Activated CD8-positive, alpha-beta memory T cell treated with anti-CD3 and anti-CD28 coated beads, Interleukin-2, amount 50 U/mL, for 4 hours (primary cell): ENCODE measurements around the gene MITF.

Source experiments
- DNase-seq: peaks from one replicate; pipeline ENCODE4 v3.0.0-alpha.2; 2020

The MITF gene

DNA sequence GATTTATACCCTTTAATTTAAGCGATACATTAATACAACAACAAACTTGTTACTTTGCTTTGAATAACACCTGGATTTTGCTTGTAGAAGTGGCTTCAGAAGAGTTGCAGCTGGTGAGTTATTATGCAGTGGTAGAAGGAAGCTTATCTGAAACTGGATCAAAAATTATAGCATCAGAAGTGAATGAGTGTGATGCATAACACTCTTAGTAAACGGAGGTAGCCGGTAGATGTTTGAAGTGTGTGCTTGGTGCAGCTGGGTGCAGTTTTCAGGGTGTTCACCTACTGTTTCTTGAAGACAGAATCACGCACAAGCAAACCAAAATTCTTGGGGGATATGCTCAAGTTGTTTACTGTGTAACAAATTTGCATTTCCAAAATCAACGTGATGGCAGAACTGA lies 103.1 kb downstream of the MITF start:
- DNase-seq, result no peak

DNA sequence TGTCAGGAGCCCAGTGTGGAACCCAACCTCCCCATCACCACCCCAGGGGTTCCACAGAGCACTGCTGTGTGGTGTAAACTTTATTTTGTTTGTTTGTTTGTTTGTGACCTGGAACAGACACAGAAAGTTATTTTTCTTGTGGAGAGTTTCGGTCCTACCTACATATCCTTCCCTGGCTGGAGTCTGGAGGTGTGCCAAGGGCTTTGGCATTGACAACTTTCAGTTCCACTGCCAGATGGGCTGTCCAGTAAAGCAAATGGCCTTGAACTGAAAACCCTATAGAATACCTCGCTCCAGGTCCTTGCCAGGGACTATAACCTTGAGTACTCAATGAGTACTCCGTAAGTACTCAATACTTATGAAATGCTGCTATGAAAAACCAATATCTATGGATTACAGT lies 103.5 kb downstream of the MITF start:
- DNase-seq, result no peak

DNA sequence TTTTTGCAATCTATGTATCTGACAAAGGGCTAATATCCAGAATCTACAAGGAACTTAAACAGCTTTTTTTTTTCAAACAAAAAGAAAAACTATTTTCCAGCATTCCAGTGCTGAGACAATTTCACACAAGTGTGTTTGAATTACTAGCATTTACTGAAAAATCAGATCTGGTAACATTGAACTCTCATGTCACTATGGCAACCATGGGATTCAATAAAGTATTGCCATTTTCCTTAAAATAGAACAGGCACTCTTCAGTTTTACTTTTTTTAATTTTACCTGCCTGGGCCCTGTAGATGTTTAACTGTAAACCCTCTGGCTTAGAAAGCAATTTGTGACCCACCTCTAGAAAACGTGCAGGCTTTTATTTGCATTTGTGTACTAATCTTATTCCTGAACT lies 105.4 kb downstream of the MITF start:
- no peak for DNase-seq

DNA sequence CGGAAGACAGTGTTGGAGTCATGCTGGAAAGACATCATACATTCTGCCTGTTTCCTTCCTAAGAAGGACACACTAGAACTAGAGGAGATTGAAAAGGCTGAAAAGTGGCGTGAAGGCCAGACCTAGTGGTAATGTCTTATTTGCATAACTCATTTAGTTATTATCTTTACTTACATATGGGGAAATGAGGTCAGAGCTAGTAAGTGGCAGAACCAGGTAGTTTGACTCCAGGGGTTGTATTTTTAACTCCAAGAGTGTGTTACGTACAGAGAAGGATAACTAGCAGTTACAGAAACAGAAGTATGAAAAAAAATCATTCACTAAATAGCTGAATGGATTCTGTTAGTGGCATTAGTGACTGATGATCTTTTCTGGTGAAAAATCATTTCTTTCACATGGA lies 108.0 kb downstream of the MITF start:
- DNase-seq, result no peak

DNA sequence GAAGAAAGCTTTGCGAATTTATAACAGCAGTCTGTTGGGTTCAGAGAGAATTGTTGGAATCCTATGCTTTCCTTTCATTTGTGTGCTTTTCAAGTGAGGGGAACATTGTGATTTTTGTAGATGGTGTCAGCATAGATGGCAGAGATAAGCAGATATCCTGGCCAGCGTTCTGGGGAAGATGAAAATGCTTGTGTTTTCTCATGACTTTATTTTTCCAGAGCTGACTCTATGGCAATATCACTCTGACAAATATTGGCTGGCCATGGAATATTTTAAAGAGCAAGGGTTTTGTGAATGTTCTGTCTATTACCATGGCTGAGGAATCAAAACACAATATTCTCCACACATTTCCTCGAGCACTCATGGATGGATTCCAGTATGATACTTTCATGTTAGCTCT lies 108.8 kb downstream of the MITF start:
- DNase-seq, result no peak

DNA sequence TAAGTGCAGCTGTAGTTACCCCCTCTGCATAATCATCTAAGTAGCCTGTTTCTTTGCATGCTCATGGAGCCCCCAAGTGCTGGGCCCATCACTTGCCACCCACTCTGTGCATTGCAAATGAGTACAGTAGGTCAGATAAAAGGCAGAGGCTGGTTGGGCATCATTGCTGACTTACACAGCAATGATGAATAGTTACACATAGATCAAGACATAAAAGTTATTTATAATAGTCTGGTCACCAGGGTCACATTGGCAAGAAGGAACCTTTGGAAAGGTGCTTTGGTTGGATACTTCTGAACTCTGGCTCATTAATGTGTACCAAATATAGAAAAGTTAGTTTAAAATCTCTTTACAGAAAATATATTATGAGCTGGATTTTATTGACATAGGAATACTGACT lies 111.6 kb downstream of the MITF start:
- DNase-seq, result no peak

DNA sequence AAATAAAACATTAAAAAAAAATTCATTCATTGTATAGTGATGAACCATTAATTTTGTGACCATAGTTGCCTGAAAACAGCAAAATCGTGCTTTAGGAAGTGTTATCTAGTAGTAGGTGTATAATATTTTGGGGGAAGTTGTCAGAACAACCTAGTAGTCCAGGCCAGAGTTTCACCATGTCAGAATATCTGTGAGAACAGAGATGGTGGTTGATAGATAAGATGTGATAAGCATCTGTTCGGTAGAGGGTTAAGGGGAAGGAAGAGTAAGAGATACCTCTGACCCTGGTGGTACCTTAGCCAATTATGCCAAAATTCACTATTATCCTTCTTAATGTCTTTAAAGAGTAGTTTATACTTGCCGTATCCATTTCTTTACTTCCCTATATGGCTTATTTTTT lies 113.8 kb downstream of the MITF start:
- DNase-seq, result no peak

DNA sequence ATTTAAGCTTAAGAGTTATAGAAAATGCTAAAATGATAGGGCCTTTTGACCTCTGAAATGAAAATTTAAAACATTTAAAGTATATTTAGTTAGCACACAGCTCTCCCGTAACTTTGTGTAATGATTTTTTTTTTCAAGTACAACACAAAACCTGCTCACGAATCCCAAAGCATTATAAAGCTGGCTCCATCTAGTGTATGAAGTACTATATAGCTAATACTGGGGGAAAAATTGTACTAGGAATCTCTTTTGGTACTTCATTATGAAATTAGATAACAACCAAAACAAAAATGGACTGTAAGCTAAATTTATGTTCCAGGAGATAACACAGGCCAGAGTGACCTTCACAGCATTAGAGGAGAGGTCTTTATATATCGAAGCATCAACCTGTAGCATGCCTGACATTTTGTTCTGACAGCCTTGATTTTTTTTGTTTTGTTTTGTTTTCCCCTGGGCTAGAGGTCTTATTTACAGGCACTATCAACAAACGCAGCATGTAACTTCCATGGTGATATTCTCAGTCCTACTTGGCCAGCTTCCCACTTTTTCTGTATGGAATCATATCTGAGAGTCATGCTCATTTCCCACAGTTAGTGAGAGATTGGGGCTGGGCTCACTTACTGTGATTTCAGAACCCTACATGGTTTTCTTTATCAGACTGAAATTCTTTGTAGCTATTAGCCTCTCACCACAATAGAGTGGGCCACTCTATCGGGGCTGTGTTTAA lies 116.3 kb downstream of the MITF start:
- no peak for DNase-seq

DNA sequence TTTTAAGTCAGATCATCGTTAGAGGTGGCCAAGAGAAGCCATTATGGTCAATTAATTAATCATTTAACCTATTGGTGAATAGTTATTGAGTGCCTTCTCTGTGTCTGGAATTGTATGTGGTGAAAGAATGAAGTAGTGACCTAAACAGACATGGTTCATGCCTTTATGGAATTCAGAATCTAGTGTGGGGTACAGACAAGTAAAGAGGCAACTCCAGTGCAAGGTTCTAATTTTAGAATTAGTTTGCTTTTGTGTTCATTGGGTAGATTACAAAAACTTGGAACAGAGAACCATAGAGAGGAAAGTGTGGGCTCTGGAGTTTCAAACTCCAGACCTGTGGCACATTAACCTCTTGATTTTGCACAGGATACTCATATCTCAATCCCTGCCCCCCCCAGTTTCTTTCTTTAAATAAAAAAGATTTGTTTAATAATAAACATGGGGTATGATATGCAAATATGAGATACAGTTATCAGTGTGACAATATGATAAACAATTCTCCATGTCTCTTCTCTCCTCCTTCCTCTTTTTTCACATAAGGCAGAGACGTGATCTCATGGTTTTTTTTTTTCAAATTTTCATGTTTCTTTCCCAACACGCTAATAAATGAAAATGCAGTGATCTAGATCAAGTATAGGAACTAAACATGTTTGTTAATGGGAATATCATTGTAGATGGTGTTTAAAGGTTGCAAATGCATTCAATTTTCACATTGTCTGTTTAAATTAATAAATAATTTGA lies 117.9 kb downstream of the MITF start:
- DNase-seq, result no peak

DNA sequence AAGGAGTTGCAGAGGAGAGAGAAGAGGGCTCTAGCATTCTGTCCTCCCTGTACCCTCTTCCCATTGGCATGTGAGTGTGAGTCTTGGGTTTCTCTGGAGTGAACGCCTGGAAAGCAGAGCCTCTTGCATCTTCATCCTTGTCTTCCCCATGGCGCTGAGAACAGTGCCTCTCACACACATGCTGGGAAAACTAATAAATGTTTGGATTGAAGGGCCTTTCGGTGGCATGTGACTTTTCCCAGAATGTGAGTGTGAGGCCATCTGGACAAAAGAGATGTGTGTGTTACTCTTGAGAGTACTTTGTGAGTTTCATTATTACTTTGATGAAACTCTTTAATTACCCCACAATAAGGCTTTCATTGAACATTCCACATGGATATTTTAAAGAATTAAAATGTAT lies 122.3 kb downstream of the MITF start:
- no peak for DNase-seq

DNA sequence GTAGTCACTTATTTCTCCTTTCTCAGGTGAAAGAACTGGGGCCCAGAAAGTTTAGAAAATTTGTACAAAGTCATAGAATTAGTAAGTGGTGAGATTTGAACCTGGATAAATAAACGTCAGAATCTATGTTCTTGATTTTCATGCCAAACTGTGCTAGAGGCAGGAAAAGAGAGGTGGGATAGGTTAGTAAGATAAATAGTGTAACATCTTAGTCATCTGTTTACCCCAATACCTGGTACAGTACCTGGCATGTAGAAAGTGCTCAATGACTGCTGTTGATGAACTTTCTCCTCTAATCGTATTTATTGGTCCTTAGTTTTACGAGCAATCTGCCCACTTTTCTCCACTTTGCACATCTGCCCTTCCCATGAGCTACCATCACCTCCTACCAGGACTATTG lies 124.9 kb downstream of the MITF start:
- DNase-seq, result no peak

DNA sequence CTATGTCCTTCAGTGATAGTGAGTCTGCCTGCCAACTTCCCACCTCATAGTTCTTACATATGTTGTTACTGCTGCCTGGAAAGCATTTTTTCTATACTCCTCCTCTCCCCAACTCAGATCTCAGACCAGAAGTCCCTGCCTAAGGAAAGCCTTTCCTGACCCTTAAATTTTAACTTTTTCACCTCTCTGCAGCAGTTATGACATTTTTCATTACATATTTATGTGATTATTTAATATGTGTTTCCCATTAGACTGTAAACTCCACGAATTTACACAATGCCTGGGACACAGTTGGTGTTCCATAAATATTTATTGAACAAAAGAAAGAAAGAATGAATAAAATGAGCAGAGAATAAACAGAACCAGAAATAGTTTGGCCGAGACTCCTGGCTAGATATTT lies 125.5 kb downstream of the MITF start:
- no peak for DNase-seq

DNA sequence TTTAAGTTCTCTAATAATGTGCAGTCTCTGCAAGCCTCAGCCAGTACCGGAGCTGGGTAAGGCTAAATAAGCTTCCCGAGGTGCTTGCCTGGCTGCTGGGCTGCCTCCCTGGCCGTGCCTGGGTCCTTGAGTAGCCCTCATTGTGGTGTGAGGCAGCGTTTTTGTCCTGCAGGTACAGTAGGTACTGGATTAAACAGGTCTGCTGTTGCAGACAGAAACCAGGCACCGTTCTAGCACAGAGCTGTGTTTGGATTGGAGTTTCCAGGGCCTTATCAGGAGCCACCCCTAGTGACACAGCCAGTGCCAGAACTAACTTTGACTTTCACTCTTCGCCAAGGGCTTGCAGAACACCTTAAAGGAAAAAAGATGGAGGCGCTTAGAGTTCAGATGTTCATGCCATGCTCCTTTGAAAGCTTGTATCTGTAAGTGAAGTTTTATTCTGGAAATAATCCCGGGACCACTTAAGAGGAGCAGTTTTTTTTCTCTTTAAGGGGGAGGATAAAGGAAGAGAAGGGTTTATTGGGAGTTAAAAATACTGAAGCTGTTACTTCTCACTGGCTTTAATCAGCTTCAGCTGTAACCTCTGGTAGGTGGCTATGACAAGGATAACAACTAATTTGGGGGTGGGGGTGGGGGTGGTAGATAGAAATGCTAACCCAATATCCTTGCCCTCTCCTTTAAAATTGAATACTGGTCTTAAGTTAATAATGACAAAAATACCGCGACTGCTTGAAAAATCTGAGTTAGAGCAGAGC lies 126.8 kb downstream of the MITF start:
- DNase-seq, result no peak

DNA sequence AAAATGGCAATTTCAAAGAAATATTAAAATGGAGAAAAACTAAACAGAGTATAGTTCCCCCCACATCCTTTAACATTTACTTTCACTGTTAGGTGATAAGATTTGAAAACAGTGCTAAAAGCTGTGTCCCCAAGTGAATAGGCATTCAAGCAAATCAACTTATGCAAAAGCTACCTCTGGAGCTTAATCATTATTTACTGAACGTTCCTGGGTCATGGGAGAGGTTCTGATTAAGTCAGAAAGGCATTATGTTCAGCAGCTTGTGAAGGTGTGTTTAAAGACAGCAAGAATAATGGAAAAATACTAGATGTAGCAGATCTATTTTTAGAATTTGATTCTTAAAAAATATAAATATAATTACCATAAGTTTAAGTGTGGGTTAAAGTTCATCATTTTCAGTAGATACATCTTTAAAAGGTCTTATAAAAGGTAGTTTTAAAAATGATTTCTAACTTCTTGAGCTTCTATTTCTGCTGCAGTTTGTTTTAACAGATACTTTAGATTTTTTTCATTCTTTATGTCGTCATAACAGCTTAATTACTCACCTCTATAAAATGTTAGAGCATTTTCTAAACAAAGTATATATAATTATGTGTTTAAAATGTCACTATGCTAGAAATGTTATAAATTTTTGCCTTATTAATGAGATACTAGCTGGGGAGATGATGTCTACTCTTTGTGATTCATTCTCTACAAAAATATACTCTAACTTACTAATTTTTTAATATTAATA lies 127.9 kb downstream of the MITF start:
- no peak for DNase-seq

DNA sequence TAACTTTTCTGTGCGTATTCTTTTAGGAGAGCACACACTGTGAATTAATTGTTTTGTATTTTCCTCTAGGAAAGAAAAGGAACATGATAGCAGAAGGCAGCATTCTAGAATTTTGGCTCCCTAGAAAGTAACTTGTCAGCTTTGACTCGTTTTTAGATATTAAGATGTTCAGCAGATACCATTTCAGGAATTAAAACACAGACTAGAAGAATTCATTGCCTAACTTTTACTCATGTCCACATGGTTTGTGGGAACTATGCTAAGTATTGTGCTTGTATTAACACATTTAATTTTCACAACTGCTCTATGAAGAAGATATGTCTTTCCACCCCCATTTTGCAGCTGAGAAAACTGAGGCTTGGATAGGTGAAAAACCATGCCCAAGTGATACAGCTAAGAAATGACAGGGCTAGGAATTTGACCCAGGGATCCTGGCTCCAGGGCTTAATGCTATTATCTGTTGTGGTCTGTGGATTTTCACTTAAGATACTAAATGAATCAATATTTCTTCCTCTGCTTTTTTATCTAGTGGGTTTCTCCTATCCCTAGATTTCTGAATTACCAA lies 128.8 kb downstream of the MITF start:
- no peak for DNase-seq

DNA sequence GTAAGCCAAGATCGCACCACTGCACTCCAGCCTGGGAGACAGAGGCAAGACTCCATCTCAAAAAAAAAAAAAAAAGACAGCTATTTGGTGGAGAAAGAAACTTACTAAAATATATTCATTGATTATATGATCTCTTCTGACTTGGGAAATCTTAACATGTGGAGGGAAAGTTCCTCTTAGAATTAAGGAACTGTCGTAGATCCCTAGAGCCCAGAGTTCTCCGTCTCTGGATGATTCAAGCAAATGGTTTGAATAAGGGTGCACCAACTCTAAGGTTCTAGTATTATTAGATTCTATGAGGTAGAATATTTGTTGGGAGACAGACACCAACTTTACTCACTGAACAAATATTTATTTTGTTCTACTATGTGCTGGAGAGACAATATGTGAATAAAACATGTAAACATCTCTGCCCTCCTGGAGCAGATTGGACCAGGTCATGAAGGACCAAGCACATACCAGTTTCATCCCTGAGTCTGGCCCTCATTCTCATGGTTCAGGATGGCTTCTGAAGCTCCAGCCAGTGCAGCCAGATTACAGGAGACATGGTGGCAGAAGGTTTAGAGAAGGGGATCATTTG lies 129.7 kb downstream of the MITF start:
- no peak for DNase-seq

DNA sequence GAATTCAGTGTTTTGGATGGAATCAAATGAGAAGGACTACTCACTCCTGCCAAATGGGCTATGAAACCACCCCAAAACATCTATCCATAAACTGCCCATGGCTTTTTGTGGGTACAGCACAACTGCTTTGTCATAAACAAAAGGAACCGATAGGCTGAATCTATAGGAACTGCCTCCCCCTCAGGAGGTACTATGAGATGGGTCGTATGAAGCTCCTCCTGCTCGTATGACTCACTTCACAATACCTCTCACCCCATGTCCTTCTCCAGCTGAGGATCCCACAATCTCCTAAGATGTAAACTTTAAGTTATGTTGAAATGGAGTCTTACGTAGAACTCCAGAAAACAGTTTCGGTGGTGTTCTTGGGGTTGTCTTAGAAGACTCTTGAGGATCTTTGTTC lies 130.4 kb downstream of the MITF start:
- no peak for DNase-seq

DNA sequence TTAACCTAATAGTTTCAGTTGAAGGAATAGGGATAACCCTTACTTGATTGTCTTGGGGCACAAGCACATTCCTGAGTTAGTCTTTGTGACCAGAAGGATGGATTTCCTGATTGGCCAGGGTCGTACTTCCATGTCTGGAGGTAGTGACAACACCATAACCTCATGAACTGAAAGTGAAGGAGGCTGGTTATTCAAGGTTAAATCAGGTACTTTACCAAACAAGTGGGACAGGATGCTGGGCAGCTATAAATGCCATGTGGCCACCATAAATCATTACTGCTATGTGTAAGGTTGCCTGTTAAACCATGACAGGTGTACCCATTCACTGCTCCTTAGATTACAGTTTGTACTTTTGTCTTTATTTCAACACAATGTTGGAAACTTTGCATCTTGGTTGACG lies 132.0 kb downstream of the MITF start:
- DNase-seq, result no peak

DNA sequence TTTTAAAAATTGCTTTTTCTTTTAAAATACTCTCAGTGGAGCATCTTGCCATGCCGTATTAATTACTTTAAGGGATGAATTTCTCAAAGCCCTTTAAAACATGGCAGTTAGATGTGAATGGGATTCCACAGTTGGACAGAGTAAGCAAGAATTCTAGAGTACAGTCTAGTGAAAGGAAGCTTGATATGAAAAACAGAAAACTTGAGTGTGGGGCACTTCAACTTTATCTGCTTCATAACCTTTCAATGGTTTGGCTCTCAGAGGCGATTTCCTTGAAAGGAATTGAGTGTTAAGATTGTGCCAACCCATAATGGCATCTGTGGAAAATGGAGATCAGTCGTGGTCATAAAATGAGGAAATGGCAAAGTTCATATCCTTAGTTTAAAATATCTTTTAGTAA lies 132.6 kb downstream of the MITF start:
- DNase-seq, result no peak

DNA sequence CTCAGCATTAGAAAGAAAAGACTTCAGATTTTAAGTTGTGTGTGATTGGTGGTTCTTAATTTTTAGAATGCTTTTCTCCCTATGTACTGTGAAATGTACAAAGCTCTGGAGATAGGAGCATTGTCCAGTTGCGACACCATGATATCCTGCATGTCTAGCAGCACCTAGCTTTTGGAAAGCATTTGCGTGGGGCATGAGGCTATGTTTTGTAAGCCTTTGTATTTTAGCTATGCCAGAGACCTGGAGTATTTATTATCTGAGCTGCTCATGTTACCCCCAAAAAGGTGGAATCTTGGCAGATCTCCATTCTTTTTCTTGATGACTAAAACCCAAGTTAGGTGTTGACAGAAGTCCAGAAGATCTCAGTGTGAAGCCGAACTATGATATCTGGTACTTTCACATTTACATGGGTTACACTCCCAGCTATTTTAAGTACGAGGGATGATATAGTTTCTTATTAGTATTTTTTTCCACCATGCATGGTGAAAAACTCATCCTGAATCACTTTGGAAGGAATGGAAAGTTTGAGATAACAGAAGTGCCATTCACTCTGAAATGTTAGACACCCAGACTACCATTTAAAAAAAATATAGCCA lies 133.6 kb downstream of the MITF start:
- no peak for DNase-seq

DNA sequence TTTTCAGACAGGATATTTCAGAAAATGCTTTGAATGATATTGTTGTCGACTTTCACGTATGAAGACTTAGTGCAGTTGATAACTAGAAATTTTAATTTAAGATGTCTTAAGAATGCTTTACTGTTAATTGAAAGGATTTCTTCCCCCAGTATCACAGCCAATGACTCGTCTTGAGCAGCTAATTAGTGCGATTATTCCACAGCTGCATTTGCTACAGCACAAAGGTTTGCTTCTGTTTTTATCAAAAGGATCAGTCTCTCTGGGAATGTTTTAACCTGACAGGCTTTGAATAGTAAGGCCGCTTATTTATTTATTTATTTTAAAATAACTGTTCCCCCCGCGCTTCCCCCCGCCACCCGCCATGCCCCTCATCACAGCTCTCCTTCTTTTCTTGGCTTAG lies 136.8 kb downstream of the MITF start:
- DNase-seq, result no peak

DNA sequence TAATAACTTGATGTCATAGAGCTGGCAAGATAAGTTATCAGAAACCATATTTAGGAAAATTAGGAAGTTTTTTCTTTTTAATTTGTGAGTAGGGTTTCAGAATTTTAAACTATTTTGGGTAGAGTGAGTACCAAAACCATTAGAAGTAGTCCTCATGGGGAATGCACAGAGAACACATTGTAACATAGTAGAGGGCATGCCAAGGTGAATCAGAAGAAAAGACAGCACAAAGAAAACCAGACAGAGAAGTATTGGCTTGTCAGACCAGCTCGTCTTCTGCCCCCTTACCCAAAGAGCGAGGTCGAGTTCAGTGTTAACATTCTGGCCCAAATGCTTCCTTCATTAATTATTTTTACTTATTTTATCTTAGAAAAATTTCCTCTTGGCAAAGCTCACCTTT lies 139.0 kb downstream of the MITF start:
- no peak for DNase-seq
